GM18519 (cell line): ENCODE results near the gene TRIP4.
"Not testable (repeated sequence)": the region's sequence is repeated elsewhere in the genome, so short reads cannot be mapped to it uniquely, and the experiment has no call there.

ENCODE experiments used
- ATAC-seq: cut with Tn5 transposase; IDR thresholded peaks from one replicate; pipeline ENCODE4 v1.9.1; 2021; ENCODE audit warnings: mild to moderate bottlenecking, moderate library complexity; ENCODE audit not compliant: unreplicated experiment, low FRiP score

The TRIP4 gene

DNA sequence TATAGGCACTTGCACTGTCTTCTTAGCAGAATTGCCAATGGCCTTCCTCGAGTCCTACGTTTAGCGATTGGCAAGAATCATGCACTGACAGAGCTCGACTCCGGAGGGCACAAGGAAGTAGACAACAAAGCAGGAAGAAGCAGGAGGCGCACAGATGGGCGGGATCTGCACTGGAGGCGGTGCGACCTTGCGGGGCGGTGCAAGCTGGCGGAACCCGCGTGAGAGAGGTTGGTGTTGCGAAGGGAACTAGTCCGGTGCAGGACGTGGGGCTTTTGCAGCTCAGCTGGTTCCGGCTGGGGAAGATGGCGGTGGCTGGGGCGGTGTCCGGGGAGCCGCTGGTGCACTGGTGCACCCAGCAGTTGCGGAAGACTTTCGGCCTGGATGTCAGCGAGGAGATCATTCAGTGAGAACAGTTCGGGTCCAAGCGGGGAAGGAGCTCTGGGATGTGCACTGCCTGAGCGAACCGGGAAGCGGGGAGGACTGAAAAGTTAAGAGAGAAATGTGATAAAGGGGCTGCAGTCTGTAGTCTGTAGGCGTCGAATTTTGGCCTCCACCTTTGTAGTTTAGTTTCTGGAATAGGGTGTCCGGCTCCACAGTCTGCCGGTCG lies at the start of gene TRIP4:
Gene TRIP4 (plus strand): TSS at position 275 of the 607 bp plus-strand sequence. CDS start 28 bp downstream, at position 303.
- ATAC-seq = peak; percentile 92

DNA sequence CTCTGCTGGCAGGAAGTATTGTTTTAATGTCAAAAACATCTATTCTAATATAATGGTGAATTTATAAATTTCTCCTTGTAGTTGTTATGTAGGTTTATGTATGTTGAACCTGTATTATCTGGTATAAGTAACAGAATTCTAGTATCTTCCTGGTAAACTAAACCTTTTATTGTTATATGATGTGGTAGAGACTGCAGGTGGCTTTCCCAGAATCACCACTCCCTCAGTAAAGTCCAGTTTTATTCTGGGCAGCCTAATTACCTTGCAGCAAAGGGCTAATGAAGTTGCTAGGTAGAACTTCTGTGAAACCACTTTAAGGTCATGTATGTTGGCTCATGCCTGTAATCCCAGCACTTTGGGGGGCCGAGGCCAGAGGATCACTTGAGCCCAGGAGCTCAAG lies 47.3 kb upstream of the TRIP4 start:
- no peak for ATAC-seq

DNA sequence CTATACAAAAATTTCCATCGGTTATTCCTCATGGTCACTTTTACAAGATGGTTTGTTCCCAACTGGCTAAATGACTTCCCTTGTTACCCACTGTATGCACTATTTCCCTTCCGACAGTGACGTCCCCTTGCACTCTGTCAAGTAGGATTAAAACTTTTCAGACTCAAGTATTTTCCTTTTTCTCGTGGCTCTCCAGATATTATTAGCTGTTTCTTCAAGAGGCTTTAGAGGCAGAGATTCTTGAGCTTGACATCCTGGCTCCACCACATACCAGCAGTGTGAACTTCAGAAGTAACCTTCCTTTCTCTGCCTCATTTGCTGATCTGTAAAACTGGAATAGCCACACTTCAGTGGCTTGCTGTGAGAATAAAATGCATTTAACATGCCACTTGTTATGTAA lies 45.7 kb upstream of the TRIP4 start:
- ATAC-seq = no peak

DNA sequence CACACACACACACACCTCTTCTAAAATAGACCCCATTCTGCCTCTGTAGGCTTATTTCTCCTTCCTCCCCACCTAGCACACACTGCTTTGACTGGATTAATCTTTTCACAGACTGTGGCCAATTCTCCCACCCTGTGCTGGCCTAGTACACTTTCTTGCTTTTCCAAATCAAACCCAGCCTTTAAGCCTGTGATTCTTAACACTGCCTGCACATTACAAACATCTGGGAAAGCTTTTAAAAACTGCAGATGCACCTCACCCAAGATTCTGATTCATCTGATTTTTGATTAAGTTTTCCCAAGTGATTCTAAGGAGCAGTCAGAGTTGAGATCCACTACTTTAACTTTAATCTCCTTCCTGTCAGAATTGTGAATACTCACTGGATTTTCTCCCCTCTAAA lies 44.4 kb upstream of the TRIP4 start:
- ATAC-seq = no peak

DNA sequence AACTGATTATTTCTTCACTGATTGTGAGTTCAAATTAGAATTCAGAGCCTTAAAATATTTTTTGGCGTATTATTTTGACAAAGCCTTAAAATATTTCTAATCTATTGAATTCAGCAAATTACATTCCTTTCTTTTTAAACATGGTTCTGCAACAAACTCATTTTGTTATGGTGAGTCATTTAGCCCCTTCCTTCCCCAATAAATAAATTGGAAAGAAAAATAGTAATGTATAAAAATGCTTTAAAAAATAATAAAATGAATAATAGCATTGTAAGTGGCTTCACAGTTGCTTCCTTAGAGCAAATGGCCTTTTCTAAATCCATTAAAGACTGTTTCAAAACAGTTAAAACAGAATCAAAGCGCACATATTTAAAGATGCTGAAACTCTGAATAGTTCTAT lies 43.8 kb upstream of the TRIP4 start:
- ATAC-seq = no peak

DNA sequence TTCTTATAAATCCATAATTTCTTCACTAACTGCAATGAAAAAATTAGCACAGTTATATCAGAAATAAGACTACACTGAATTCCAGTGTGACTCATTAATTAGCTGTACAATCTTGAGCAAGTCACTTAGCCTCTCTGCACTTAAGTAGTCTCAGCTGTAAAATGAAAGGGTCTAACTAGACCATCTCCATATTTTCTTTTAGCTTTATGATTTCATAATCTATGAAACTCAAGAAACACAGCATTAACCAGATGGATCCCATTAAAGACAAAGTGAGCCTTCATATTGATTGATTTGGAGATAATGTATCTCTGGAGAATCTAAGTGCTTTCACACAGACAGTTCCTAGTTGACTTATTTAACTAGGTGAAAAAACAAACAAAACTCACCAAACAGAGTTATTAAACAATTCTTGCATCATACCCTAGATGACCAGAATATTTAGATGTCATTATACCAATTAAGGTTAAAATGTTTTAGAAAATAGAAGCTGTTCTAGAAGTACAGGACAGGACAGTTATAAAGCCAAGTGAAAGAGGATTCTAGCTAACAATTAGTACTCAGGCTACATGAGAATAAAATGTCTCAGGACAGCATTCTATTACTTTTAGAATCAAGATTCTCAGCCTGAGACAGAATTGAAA lies 42.9 kb upstream of the TRIP4 start:
- no peak for ATAC-seq

DNA sequence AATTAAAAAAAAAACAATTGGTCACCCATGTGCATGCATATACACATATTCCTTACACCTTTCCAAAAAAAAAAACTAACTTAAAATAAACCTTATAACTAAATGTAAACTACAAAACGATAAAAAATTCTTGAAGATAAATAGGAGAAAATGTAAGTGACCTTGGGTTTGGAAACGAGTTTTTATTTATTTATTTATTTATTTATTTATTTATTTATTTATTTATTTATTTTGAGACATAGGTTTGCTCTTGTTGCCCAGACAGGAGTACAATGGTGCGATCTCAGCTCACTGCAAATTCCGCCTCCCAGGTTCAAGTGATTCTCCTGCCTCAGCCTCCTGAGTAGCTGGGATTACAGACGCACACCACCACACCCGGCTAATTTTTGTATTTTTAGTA lies 41.4 kb upstream of the TRIP4 start:
- ATAC-seq = not testable (repeated sequence)

DNA sequence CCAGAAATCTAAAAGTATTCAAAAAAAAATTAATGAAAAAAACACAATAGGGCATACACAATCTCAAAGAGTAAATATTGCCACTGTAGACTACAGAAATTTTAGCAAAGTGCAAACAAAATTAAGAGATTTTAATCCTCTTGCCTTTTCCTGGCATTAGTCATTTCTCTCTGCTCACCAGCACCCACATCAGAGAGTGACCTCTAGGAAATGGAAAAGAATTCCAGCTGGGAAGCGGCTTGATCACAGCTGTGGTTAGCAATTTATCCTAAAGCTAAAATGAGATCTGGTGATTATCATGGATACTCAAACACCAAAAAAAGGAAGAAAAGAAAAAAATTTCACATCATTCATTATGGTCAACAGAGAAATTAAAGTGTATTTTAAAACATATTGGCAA lies 39.2 kb upstream of the TRIP4 start:
- ATAC-seq = no peak

DNA sequence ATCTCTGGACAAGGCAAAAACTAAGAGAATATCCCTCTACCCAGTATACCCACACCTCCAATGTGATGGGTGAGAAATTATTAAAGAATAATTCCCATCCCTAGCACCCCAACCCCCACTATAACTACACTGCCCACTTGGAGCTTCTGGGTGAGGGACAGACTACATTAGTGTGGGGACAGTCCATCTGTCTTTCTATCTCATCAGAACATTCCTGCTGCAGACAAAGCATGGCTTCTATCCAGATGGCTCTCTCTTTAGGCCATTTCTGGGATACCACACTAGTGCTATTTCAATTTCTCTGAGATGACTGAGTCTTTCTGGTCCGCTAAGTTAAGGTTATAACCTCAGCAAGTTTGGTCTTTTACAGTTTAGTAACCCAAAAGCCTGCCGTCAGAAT lies 38.3 kb upstream of the TRIP4 start:
- no peak for ATAC-seq

DNA sequence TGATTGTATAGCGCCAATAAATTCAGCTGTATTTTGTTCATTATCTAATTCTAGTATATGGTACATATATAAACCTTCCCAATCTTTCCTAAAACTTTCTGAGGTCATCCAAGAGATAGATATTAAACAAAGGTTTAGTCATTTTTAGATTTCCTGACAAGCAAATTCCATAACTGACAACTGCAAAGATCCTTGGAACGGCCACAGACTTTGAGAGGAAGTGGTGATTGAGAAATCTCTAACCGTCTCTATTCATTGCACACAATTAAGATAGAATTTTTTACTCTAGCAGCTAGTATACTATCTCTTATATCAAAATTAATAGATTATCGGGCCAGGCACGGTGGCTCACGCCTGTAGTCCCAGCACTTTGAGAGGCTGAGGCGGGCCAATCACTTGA lies 36.4 kb upstream of the TRIP4 start:
- no peak for ATAC-seq

DNA sequence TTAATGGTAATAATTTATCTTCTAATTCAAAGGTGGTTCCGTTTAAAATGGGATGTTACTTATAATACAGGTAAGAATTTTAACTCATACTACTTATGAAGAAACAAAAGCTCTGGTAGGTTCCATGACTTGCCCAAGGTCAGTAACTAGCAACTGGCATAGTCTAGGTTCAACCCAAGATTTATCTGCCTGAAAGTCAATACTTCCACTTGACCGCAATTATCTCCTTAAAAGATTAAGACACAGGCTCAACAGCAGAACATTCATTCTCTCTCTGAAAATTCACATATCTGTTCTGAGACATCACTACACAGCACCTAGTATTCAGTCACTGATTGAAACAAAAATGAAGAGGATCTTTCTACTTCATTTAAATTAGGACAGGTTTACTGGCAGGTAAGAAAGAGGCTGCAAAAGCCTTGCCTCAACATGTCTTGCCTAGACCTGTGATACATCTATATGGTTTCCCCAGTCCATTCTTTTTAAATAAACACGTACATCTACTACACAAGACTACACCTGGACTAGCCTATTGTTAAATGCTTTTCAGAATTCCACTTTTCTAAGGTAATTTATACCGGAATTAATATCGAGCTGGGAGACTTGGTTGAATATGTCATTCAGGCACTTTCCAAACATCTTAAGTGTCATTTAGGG lies 32.8 kb upstream of the TRIP4 start:
- no peak for ATAC-seq

DNA sequence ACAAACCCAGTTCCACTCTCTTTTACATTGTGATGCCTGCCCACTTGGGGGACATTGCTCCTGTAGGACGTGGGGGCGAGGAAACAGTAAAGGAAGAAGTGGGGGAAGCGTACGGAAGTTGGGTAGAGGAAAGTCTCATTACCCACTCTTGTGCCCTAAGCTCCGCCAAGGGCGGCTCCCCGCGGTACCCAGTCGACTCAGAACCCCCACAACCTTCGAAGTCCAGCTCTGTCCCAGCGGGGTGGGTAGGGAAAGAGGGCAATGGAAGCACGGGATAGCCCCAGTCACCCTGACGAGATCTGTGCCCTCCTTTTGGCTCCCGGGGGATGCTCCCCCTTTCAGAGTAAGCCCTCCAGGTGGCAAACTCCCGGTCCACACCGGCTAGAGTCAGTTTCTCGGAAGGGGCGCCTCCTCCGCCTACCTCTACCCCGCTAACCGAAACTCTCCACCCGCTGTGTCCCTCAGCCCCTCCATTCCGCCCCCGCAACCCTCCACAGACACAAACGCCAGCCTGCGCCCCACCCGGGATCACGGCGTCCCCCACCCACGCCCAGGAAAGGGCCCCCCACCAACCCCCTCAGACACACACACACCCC lies 32.2 kb upstream of the TRIP4 start:
- ATAC-seq = no peak

DNA sequence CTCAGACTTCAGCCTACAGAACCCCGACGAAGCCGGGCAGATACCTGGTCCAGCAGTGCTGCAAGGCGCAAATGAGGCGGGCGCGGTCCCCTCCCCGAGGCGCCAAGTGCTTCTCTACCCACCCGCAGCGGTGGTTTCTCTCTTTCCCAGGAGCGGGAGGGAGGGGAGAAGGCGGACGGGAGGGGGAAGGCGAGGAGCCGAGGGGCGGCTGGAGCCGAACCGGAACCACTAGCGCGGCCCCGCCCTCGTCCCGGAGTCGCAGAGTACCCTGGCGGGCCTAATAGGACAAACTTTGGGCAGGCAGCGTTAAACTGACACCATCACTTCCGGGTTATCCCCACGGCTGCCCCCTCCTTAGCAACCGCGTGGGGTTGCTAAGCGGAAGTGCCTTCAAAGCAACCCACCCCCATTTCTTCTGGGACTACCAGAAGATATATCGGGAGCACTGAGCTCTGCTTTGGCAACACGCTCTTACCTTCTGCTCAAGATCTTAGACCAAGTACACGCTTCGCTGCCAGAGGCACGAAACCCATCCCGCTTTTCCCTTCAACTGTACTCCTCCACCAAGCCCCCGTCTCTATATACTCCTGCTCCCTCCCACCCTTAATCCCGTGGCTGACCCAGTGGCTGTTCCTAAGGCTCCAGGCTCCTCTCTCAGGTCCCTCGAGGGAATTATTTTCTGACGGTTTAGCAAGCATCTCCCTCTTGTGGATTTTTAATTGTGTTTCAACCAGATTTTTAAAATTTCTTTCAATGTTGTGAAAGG lies 31.5 kb upstream of the TRIP4 start, which contains the start of gene CSNK1G1:
Gene CSNK1G1 (minus strand): TSS at position 230 of the 766 bp plus-strand sequence. CDS start 55,674 bp downstream, outside the sequence.
- peak; percentile 85 for ATAC-seq

DNA sequence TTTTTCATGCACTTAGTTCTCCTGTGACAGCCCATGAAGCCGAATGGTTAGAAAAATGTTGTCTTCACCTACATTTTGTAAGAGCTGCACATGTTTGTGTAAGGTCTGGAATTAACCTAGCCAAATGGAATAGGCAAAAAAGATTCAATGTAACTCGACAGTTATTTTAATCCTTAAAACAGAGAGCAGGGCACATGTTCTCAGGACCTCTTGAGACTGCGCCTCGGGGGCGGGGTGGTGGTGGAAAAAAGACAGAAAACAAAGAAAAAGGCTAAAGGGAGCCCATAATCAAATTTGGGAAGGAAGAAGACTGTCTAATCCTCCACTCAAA lies 31.0 kb upstream of the TRIP4 start:
- ATAC-seq = no peak

DNA sequence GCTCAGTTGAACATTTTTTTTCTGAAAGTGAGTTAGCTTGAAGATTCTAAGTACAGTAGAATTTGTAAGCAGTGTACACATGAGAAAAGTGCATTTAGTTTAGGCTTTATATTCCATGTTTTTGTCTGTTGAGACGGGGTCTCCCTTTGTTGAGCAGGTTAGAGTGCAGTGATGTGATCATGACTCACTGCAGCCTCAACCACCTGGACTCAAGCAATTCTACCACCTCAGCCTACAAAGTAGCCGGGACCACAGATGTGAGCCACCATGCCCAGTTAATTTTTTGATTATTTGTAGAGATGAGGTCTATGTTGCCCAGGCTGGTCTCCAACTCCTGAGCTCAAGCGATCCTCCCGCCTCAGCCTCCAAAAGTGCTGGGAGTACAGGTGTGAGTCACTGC lies 26.4 kb upstream of the TRIP4 start:
- no peak for ATAC-seq

DNA sequence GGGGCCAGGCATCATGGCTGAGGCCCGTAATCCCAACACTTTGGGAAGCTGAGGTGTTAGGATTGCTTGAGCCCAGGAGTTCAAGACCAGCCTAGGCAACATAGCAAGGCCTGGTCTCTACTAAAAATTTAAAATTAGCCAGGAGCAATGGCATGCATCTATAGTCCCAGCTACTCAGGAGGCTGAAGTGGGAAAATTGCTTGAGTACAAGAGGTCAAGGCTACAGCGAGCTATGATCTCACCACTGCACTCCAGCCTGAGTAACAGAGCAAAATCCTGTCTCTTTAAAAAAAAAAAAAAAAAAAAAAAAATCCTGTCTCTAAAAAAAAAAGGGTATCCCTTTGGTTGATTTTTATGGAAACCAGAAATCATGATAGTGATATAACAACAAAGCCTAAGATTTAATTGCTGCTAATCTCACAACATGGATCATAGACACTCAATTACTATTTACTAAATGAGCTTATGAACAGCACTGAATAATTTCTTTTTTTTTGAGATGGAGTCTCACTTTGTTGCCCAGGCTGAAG lies 18.5 kb upstream of the TRIP4 start:
- ATAC-seq = no peak

DNA sequence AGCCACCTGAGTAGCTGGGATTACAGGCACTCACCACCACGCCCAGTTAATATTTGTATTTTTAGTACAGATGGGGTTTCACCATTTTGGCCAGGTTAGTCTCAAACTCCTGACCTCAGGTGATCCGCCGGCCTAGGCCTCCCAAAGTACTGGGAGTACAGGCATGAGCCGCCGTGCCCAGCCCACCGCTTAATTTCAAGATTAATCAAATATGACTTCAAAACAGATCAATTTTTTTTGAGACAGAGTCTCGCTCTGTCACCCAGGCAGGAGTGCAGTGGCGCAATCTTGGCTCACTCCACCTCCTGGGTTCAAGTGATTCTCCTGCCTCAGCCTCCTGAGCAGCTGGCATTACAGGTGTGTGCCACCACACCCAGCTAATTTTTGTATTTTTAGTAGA lies 16.3 kb upstream of the TRIP4 start:
- not testable (repeated sequence) for ATAC-seq

DNA sequence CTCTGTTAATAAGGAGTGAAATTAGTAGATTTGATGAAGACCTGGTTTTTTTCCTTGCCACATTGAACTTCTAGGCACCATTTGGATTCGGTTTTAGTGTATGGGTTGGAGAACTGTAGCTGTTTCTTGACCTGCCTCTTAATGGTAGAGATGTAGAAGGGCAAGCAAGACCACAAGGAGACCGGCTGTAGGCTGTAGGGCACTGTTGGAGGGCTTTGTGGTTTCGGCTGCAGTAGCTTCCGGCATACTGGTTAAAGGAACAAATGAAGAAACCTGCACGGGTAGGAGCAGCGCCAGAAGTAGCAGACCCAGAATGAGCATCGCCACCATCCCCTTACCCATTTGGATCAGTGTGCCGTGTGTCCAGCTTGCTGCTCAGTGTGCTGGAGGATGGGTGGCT lies 14.3 kb upstream of the TRIP4 start:
- ATAC-seq = no peak

DNA sequence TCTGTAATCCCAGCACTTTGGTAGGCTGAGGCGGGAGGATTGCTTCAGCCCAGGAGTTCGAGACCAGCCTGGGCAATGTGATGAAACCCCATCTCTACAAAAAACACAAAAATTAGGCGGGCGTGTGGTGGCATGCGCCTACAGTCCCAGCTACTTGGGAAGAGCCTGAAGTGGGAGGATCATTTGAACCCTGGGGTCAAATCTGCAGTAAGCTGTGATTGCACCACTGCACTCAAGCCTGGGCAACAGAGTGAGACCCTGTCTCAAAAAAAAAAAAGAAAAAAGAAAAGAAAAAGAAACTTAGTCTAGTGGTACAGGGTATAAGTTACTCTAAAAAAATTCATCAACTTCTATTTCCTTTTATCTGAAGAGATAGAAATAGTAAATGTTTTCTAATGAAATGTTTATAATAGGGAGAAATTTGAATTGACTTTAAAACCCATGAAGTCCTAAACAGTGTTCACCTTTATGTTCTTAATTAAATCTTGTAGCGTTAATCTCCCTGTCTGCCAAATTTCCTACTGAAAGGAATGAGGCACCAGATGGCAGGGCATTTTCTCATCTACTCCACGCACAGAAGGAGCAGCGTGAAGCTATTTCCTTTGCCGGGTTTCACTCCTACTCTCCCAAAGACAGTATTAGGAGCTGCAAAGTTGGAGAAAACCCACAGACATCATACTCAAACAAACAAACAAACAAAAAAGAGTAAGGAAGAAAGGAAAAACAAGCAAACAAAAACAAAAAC lies 8.2 kb upstream of the TRIP4 start:
- ATAC-seq = no peak
